Skeletal muscle cell (primary cell): ENCODE data around the gene ETS1.

Experiments used
- DNase-seq: peaks from one replicate; pipeline ENCODE4 v3.0.0-alpha.2; 2010; ENCODE audit warnings: low read depth
- H3K4me3 ChIP-seq: 2 replicates; pipeline ENCODE4 v1.5.1; 2011; ENCODE audit warnings: low read depth, mild to moderate bottlenecking, control low read depth, low read length, moderate library complexity

Gene ETS1

GRCh38 chr11:128620309-128621100, 33.1 kb upstream of the ETS1 start:
- no peak overlapping the region for H3K4me3 ChIP-seq
- no peak for DNase-seq

- no peak for DNase-seq
- H3K4me3 ChIP-seq: no peak overlapping the region
These were observed 32.4 kb upstream of the ETS1 start for GRCh38 chr11:128619540-128620308.

GRCh38 chr11:128619007-128619406, 31.6 kb upstream of the ETS1 start:
- no peak for DNase-seq
- H3K4me3 ChIP-seq: no peak overlapping the region

DNA sequence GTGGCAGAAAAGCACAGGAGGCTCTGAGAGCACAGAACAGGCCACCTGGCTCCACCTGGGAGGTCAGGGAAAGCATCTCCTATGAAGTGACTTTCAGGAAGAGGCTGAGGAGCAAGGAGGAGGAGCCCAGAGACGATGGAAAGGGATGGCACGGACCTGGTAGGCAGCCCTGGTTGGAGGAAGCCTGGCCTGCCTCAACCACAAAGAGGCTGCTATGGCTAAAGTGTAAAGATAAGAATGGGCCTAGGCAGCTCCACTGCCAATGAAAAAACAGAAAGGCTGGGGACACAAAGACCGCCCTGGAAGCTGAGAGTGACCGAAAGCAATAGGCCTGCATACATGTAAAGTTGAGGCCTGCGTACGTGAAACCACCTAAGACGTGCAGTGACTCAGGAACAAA, 31.2 kb upstream of the ETS1 start:
- DNase-seq: no peak
- no peak overlapping the region for H3K4me3 ChIP-seq

DNA sequence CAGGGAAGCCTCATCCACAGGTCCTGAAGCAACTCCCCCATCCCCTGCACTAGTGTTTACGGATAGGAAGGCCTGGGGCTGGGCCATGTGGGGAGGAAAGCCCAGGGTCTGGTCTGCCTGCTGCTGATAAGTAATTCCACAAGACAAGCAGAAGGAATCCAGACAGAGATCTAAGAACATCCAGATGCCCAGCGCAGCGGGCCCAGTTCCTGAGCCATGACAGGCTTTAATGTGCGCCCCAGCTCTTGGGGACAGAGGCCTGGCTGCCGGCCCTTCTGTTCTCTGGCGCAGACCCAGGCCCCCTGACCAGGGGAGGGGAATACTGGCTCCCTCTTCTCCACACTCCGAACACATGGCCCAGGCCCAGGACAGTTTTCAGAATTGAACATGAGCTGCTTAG, 28.8 kb upstream of the ETS1 start:
- no peak for DNase-seq

GRCh38 chr11:128615612-128616011, 28.3 kb upstream of the ETS1 start:
- no peak overlapping the region for H3K4me3 ChIP-seq
- no peak for DNase-seq

More for the DNA sequence above, 28.8 kb upstream of the ETS1 start:
- no peak overlapping the region for H3K4me3 ChIP-seq

- no peak for DNase-seq
- no peak overlapping the region for H3K4me3 ChIP-seq
These were observed 27.7 kb upstream of the ETS1 start for GRCh38 chr11:128615076-128615475.

DNA sequence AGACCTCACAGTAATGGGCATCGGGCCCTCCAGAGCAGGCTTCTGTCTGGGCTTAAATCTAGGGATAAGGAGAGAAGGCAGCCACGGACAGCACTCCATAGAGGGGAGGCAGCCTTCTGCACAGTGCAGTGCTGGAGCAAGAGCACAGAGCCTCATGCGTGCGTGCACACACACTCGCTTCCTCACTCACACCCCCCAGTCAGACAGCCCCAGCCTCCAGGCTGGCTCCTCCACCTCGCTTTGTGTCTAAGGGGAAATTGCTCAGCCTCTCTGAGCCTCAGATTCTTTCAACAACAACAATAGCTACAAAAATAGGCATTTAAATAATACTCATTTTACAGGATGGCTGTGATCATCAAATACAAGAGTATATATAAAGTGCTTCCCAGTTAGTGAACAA, 26.7 kb upstream of the ETS1 start:
- no peak for DNase-seq
- H3K4me3 ChIP-seq: no peak overlapping the region

DNA sequence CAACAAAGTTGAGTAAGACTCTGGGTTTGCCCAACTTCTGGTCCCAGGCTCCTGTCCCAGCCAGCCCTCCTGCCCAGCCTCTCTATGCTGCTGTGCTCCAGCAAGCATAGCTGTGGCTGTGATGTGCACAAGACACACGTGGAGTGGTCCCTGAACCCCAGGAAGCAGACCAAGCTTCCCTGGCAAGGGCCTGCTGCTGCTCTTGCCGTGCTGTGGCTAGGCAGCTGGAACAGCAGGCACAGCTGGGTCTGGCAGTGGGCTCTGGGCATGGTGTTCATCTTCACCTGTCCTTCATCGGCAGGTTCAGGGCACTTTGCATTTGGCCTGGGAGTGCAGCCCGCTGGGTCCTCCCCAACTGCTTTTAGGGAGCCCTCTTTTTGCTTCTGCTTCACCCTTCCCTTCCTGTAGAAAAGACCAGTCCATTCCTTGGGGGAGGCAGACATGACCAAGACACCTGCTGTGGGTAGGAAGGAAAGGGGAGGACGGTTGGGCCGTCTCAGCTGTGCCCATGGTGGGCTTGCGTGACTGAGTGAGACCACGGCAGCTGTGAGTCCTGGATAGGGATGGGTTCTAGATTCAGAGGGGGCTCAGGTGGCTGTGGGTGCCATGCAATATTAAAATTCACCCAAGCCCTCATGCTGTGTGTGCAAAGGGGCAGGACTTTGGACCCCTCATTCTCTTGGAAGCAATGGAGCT, 26.1 kb upstream of the ETS1 start:
- no peak overlapping the region for H3K4me3 ChIP-seq
- DNase-seq: no peak

- DNase-seq: no peak
These were observed 23.6 kb upstream of the ETS1 start for GRCh38 chr11:128610721-128611617.

DNA sequence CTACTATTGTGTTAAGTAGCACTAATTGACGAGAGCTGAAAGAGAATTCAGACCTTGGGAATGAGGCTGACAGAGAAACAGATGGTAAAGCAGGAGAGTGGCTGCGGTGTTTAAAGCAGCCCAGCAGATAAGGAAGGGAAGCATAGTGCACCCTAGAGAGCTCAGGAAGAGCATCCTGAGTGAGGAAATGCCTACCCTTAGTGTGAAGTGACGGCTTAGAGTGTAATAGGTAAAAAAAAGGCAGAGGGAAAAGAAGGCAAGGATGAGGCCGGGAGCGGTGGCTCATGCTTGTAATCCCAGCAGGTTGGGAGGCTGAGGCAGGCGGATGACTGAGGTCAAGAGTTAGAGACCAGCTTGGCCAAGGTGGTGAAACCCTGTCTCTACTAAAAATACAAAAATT, 22.4 kb upstream of the ETS1 start:
- H3K4me3 ChIP-seq: no peak overlapping the region
- no peak for DNase-seq

More at GRCh38 chr11:128610721-128611617, 23.6 kb upstream of the ETS1 start:
- H3K4me3 ChIP-seq: no peak overlapping the region

DNA sequence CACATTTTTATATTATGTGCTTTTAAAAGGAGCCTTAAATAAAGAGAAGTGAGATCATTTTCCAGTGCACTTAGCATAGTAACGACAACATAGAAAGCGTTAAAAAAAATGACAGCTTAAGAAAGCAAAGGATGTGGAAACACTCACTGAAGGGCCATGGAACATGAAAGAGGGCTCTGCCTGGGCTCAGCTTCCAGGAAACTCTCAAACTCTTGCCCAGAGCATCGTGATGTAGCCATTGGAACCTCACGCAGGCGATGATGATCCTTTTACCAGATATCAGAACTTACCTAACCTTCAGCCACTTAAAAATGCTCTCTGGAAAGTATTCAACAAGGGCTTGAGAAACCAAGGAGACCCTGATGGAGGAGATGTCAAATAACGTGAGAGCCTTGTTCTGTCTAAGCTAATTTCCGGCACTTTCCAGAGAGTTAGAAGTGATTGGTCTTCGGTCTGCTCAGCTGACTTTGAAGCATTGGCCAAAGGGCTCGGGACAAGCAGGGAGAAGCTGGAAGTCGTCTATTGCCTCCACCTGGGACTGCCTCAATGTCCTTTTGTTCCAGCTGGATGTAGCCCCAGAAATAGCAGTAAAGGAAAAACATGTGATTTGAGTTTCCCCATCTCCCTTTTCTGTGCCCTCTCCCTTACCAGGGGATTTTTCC, 21.5 kb upstream of the ETS1 start:
- no peak overlapping the region for H3K4me3 ChIP-seq
- no peak for DNase-seq

DNA sequence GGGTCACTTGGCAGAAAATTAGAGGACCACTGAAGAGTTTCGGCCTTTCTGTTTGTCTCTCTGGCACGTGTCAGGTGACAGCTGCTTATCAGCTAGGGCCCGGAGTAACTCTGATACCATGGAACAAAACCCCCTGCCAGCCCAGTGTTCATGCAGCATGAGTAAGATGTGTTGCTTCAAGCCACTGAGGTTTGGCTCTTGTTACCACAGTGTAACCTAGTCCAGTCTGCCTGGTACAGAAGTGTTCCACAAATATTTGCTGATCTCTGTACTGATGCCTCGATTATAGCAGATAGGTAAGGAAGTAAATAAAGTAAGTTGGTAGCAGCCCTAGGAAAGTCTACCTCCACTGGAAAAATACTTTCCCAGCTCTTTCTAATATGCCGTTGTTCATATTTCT, 20.5 kb upstream of the ETS1 start:
- H3K4me3 ChIP-seq: no peak overlapping the region
- DNase-seq: no peak

GRCh38 chr11:128604723-128605122, 17.4 kb upstream of the ETS1 start:
- no peak for DNase-seq
- no peak overlapping the region for H3K4me3 ChIP-seq

DNA sequence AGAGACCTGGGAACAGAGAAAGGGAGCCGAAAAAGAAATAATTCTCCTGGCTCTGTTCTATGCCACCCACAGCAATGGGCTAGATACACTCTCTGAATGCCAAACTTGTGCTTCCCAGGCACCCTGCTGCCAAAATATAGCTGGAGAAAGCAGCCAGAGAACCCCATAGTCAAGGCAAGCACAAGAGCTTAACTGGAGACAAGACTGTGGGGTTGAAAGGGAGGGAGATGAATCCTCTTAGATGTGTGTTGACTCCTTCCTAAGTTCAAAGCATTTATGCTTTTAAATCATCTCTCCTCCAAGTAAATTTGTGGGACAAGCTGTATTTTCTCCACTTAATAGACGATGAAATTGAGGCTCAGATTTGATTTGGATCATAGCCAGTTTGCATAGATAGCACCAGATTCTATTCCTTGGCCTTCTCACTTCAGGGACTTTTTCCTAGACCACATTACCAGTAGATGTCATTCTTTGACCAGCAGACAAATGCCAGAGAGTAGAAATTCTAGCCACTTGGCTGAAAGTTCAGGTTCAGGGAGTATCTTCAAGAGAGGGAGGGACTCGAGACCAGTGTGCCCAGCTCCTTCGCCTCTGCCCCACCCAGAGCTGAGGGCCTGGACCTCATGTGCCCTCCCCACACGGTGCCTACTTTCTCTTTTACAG, 16.5 kb upstream of the ETS1 start:
- no peak overlapping the region for H3K4me3 ChIP-seq
- DNase-seq: no peak

GRCh38 chr11:128603003-128603696, 15.8 kb upstream of the ETS1 start:
- DNase-seq: no peak
- no peak overlapping the region for H3K4me3 ChIP-seq

DNA sequence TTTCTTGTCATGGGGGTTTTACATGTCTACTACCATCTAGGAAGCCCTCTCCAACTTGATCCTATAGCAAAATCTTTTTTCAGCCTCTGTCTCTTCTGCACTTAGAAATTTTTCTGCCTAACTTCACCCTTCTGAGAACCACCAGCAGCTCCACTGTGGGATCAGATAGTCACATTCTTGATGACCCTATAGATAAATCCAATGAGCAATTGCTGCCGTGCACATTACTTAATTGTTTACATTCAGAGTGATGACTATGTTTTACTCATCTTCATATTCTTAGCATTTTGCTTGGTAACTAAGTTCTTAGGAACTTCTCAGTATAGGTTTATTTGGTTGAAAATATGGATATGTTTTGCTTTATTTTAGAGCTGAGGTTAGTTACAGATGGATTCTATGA, 12.4 kb upstream of the ETS1 start:
- H3K4me3 ChIP-seq: no peak overlapping the region
- no peak for DNase-seq
